ENCODE data around the gene UBA7.

The UBA7 gene

GRCh38 chr3:49812916-49813496 lies 747 bp downstream of the UBA7 start:
- no peaks in the 10 kb centered on the region for H3K79me2 ChIP-seq
- H3K27ac ChIP-seq = no peak overlapping the region
- no peak overlapping the region for H3K9ac ChIP-seq
- H3K4me2 ChIP-seq (ENCODE audit: low read length) = peak overlapping the region; percentile 41
- no peaks in the 10 kb centered on the region for H3K27me3 ChIP-seq (ENCODE audit: control insufficient read depth, insufficient read depth, low read length)
- H2AFZ ChIP-seq = no peak overlapping the region
- no peak for TF ChIP-seq CTCF (IDR thresholded peaks at IDR 0.05)
- no peaks in the 10 kb centered on the region for H3K9me3 ChIP-seq (ENCODE audit: control insufficient read depth, low read length)
- H3K36me3 ChIP-seq (ENCODE audit: control insufficient read depth, insufficient read depth, low read length) = no peaks in the 10 kb centered on the region
- H3K4me3 ChIP-seq (ENCODE audit: low read depth, low read length) = no peak overlapping the region
- H3K4me1 ChIP-seq = no peaks in the 10 kb centered on the region

- Histone ChIP-seq H3K79me2 (no peaks in the 10 kb centered on the region), H3K4me1 (peaks cover 2% of the 10 kb centered on the region), H3K4me2 (ENCODE audit: low read length) (no peak overlapping the region), H3K9ac (no peak overlapping the region), H3K4me3 (ENCODE audit: low read depth, low read length) (no peak overlapping the region), H2AFZ (no peak overlapping the region), H3K27ac (no peak overlapping the region), H3K9me3 (ENCODE audit: control insufficient read depth, low read length) (no peaks in the 10 kb centered on the region), H3K27me3 (ENCODE audit: control insufficient read depth, insufficient read depth, low read length) (no peaks in the 10 kb centered on the region), H3K36me3 (ENCODE audit: control insufficient read depth, insufficient read depth, low read length) (no peaks in the 10 kb centered on the region)
- TF ChIP-seq CTCF (IDR thresholded peaks at IDR 0.05) = no peak
These were observed 6.2 kb downstream of the UBA7 start for GRCh38 chr3:49807431-49808114.

- Histone ChIP-seq H3K27ac (no peak overlapping the region), H3K79me2 (no peaks in the 10 kb centered on the region), H3K27me3 (ENCODE audit: control insufficient read depth, insufficient read depth, low read length) (no peaks in the 10 kb centered on the region), H3K4me2 (ENCODE audit: low read length) (no peak overlapping the region), H2AFZ (no peak overlapping the region), H3K4me3 (ENCODE audit: low read depth, low read length) (no peak overlapping the region), H3K9ac (no peak overlapping the region), H3K4me1 (peaks cover 2% of the 10 kb centered on the region), H3K36me3 (ENCODE audit: control insufficient read depth, insufficient read depth, low read length) (no peaks in the 10 kb centered on the region), H3K9me3 (ENCODE audit: control insufficient read depth, low read length) (no peaks in the 10 kb centered on the region)
- TF ChIP-seq CTCF (IDR thresholded peaks at IDR 0.05) = no peak
These were observed 6.9 kb downstream of the UBA7 start for GRCh38 chr3:49806850-49807249.

- Histone ChIP-seq H3K9me3 (ENCODE audit: control insufficient read depth, low read length) (no peaks in the 10 kb centered on the region), H3K79me2 (no peaks in the 10 kb centered on the region), H3K36me3 (ENCODE audit: control insufficient read depth, insufficient read depth, low read length) (no peaks in the 10 kb centered on the region), H3K4me3 (ENCODE audit: low read depth, low read length) (no peak overlapping the region), H3K27me3 (ENCODE audit: control insufficient read depth, insufficient read depth, low read length) (no peaks in the 10 kb centered on the region), H3K27ac (peak overlapping the region; percentile 56), H3K4me1 (peaks cover 2% of the 10 kb centered on the region), H3K9ac (no peak overlapping the region), H3K4me2 (ENCODE audit: low read length) (no peak overlapping the region), H2AFZ (no peak overlapping the region)
- no peak for TF ChIP-seq CTCF (IDR thresholded peaks at IDR 0.05)
These were observed 7.7 kb downstream of the UBA7 start for GRCh38 chr3:49805897-49806701.
